Activated T-helper 1 cell treated with Interleukin-2 at 50 U/mL for 16 hours (primary cell): ENCODE results near the gene ACTL6B.
A peak's percentile ranks its signal among the peaks of the same experiment; 100 is the strongest.
"Not testable (repeated sequence)": the region's sequence is repeated elsewhere in the genome, so short reads cannot be mapped to it uniquely, and the experiment has no call there.

Experiments used
- DNase-seq: peaks from one replicate; pipeline ENCODE4 v3.0.0-alpha.2; 2020; ENCODE audit warnings: low read depth

The ACTL6B gene

GRCh38 chr7:100655908-100656674 lies at the start of gene ACTL6B:
Gene ACTL6B, minus strand, starts transcription at chr7:100656448. Its CDS starts 94 bp downstream, at chr7:100656354.
- DNase-seq = no peak

DNA sequence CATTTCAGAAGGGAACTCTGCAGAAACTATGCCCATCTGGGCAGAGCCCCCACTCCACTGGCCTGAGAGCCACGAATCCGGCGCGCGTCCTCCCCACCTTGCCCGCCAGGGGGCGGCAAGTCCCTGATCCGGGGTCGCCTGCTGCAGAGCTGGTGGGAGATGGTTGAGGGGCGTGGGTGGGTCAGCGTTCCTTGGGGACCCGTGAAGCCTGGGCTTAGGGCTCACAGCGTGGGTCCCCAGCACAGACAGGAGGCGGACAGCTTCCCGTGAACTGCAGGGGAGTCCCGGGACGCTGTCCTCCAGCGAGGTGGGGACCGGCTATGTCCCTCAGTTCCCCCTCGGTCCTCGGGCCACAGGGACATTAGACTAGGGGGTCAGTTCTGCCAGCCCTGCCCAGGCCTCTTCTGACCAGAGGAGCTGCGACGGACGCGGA lies 49.1 kb upstream of the ACTL6B start:
- DNase-seq = peak; percentile 65

GRCh38 chr7:100701089-100701488 lies 44.8 kb upstream of the ACTL6B start:
- DNase-seq = not testable (repeated sequence)

GRCh38 chr7:100699018-100699417 lies 42.8 kb upstream of the ACTL6B start:
- DNase-seq = no peak

GRCh38 chr7:100696123-100696521 lies 39.9 kb upstream of the ACTL6B start:
- DNase-seq = no peak

DNA sequence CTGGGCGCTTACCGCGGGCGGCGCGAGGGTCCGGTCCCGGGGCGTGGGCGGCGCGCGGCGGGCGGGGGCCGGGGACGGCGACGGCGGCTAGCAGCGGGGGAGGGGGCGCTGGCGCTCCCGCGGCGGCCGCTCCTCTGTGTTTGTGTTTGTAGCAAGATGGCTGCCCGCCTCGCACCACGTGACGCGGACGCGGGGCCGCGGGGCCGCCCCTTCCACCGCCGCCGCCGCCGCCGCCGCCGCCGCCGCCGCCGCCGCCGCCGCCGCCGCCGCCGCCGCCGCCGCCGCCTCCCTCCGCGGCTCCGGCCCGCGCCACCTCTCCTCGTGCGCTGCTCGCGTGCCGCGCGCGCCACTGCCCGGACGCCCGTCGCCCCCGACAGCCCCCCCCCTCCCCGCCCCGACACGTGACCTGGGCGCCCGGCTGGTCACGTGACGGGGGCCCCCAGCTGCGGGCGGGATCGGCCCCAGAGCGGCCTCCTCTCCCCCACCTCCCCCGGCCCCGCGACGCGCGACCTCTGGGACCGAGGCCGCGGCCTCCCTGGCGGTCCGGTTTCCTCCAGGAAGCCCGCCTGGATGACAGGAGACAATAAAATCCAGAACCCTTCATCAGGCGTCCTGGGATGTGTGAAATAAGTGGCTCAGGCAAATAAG lies 38.0 kb upstream of the ACTL6B start, which contains the start of gene GIGYF1:
Gene GIGYF1 (minus strand): TSS at position 153 of the 648 bp plus-strand sequence. CDS start 6,012 bp downstream, outside the sequence.
- DNase-seq = peak; percentile 60

DNA sequence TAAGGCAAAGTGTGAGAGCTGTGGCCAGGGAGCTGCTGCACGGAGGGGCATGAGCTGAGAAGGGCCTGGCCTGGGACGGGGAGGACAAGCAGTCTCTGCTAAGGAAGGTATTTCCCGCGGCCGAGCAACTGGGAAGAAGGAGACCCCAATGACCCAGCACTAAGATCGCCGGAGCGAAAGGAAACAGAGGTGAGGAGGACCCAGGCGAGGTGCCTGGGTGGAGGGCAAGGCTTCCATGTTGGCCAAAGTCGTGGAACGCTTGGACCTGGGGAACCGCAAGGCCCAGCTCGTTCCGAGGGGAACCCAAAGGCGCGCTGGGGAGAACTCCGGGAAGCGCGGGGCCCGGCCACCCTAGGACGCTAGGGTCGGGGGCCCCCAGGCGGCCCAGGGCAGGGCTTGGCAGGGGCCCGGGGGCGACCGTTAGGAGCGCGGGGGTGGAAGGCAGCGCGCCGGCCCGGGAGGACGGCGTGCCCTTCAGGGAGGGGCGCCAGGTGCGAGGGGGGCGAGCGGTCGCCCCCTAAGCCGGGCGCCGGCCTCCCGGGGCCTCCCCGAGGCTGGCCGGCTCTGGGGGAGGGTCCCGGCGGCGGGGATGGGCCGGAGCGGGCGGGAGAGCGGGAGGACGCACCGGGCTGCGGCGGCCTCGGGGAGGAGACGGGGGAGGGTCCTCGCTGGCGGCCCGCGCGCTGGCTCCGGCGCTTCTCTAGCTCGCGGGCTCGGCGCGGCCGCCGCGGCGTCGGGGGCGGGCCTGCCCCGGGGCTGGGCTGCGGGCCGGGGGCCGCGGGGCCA lies 37.3 kb upstream of the ACTL6B start:
- DNase-seq = no peak

DNA sequence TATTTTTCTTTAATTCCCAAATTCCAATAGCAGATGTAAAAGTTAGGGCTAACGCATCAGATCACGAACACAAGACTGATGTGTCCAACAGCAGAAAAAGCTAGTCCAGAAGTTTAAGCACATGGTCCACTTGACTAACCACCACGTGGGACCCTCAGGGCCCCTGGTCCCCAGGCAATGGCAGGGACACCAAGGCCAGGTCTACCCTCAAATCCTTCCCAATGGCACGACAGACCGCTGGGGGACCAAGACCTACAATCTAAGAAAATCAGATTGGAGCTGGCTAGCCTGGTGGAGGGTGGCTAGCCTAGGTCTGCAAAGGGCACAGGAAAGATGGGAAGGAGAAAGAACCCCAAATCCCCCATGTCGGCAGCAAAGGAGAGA lies 36.3 kb upstream of the ACTL6B start:
- no peak for DNase-seq

DNA sequence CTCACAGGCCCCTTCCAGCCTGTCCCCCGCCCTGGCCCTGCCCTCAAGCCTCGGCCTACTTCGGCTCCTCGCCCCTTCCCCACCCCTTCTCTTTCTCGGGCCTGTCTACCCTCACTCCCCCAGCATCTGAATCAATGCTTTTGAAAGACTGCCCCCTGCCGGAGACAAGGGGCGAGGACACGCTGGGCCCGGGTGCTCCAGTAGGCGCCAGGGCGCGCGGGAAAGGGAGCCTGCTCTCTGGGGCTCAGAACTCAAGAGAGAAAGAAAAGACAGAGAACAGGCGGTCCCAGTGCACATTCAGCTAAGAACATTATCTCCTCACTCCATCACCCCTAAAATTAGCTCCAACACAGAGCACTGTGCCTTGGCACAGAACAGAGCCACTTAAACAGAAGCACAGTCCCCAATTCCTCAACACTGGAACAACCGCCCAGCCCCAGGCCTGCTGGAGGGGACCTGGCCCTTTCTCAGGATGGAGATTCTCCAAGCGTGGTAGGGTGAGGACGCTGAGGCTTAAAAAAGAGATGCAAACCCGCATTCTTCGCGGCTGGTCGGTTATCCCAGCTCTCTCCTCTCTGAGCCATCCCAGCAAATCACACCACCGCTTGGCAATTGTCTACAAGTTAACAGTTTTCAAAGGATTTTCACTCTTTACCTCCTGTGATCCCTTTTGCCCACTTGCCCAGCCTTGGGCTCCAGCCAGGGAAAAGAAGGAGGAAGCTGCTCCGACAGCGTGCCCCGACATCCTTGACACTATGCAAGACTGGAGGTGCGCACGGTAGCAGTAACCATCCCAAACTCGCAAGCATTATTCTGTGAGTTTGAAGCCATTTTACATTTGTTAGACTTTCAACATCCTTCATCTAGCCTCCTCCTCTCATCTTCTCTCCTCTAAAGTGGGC lies 35.7 kb upstream of the ACTL6B start:
- peak; percentile 61 for DNase-seq

GRCh38 chr7:100689230-100690135 lies 33.2 kb upstream of the ACTL6B start:
- DNase-seq = no peak

- DNase-seq = no peak
Observed at GRCh38 chr7:100688326-100688860, 32.1 kb upstream of the ACTL6B start.

GRCh38 chr7:100687751-100688300 lies 31.6 kb upstream of the ACTL6B start:
- DNase-seq = no peak

DNA sequence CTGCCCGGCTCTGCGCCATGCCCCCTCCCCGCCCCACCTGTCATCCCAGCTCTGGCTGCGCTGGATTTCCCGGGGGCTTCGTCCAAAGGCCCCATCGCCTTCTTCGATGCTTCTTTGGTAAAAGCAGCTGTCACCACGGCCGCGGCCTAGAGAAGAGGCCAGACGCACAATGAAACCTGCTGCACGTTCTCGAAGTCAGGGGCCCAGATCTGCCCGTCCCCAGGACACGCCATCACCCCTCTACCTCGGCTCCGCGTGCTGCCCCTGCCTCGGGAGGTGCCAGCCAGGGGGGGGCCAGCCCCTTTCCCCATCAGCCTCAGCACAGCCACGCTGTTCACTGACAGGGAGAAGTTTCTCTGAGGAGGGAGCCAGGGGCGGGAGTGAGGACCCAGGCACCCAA lies 31.0 kb upstream of the ACTL6B start:
- DNase-seq = no peak

DNA sequence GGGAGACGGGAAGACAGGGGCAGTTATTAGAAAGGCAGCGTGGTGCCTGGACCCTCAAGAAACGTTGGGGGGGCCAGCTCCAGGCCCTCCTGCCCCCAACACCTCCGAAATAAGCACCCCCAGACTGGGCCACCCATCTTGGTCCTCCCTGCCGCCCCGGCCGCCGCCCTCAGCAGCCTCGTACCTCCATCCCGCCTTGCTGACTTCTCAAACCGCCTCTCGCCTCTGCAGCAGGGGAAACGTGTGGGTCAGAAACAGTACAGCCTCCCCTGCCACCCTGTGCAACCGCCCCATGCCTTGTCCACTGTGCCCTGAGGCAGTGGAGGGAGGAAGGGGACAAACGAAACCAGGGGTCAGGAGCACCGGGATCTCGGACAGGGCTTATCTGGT lies 30.6 kb upstream of the ACTL6B start:
- DNase-seq = no peak

DNA sequence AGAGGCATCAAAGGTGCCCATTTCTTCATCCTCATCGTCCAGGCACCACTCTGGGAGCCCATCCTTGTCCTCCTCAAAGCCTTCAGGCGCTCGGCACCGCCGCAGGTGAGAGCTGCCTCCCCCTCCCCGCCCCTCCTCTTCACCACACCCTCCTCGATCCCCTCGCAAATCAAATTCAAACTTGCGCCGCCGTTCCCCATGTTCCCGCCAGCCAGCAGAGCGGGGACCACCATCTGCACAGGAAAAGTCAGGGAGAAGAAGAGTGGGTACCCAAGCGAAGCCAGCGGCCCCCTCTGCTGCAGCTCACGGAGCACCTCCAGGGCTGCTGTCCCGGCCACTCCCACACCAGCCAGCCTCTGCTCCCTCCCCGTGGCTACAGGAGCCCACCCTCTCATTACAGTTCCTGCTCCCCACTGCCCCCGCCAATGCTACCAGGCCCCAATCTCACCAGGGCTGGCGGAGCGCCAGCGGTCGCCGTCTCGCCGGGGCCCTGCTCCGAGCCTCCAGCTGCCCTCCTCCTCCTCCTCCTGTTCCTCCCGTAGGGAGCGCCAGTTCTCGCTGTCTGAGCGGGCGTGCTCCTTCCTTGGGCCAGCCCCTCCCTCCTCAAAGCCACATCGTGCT lies 30.1 kb upstream of the ACTL6B start:
- DNase-seq = no peak

DNA sequence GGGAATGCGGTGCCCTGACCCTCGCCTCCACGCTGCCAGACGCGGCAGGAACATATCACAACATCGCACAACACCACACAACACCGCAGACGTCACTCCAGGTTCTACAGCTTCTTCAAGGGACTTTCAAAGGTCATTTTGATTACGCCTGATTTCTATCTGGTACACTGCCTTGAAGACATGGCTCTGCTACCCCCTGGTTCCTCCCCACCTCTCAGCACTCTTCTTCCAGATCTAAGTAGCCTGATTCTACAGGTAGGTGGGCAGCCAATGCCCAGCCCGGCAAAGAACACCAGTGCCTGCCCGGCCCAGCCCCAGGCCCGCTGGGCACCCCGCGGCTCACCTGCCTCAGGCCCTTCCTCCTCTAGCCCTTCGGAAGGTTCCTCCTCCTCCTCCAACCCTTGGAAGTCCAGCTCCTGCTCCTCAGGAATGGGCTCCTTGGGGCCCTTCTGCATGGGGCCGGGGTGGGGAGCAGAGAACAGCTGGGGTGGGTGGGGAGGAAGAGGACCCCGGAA lies 29.4 kb upstream of the ACTL6B start:
- no peak for DNase-seq

DNA sequence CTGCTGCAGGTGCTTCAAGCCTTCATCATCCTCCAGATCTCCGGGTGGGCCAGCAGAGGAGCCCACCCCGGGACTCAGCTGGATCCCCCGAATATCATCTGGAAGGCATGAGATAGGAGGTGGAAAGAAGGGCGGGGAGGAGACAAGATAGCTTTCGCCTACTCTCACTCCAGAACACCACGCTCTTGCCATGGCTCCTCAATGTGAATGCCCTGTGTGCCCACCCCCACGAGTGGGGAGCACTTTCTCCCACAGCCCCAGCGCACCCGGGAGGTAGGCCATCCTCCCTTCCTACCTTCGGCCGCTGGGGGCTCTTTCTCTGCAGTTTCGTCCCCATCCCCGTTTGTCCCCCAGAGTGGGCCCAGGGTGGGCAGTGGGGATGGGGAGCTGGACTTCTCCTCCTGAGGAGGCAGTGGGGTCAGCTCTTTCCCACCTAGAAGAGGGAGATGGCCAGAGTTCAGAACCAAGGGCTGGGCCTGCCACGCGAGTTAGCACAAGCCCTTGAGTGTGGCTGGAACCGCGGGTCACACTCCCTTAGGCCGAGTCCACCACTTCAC lies 28.9 kb upstream of the ACTL6B start:
- no peak for DNase-seq

- DNase-seq = no peak
Observed at GRCh38 chr7:100684534-100685042, 28.3 kb upstream of the ACTL6B start.
